Measurements from ENCODE around the gene HSD3B1.

DNA sequence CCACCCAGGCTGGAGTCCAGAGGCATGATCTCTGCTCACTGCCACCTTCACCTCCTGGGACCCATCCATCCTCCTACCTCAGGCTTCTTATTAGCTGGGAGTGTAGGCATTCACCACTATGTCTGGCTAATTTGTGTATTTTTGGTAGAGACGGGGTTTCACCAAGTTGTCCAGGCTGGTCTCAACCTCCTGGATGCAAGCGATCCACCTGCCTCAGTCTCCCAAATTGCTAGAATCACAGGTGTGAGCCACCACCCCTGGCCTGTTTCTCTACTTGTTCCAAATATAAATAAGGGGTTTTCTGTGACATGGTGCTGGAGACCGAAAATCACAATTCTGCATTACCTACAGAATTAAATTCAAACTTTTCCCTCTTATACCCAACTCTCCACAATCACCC lies 36.6 kb upstream of the HSD3B1 start:
- TF ChIP-seq, protein P1, sequence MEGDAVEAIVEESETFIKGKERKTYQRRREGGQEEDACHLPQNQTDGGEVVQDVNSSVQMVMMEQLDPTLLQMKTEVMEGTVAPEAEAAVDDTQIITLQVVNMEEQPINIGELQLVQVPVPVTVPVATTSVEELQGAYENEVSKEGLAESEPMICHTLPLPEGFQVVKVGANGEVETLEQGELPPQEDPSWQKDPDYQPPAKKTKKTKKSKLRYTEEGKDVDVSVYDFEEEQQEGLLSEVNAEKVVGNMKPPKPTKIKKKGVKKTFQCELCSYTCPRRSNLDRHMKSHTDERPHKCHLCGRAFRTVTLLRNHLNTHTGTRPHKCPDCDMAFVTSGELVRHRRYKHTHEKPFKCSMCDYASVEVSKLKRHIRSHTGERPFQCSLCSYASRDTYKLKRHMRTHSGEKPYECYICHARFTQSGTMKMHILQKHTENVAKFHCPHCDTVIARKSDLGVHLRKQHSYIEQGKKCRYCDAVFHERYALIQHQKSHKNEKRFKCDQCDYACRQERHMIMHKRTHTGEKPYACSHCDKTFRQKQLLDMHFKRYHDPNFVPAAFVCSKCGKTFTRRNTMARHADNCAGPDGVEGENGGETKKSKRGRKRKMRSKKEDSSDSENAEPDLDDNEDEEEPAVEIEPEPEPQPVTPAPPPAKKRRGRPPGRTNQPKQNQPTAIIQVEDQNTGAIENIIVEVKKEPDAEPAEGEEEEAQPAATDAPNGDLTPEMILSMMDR (IDR thresholded peaks at IDR 0.05) = no peak
- TF ChIP-seq POLR2A (IDR thresholded peaks at IDR 0.05) = no peak

Measured in body of pancreas (tissue), 4 donors.